Neuronal stem cell (in vitro differentiated cells): ENCODE results near the gene FCGR3A.
"Not testable (repeated sequence)": the region's sequence is repeated elsewhere in the genome, so short reads cannot be mapped to it uniquely, and the experiment has no call there.

Source experiments
- DNase-seq: peaks from one replicate; pipeline ENCODE4 v3.0.0-alpha.2; 2013; ENCODE audit warnings: low spot score
- H2AFZ ChIP-seq: one replicate; pipeline ENCODE4 v1.6.1; 2013; ENCODE audit warnings: mild to moderate bottlenecking, low read length, inconsistent platforms
- H2AK5ac ChIP-seq: 2 replicates; pipeline ENCODE4 v1.6.1; 2013; ENCODE audit warnings: low read depth, mild to moderate bottlenecking, inconsistent platforms, low read length, moderate library complexity, mixed read lengths
- H2BK120ac ChIP-seq: 2 replicates; pipeline ENCODE4 v1.6.1; 2013; ENCODE audit warnings: low read depth, mild to moderate bottlenecking, inconsistent platforms, low read length, moderate library complexity, mixed read lengths
- H2BK12ac ChIP-seq: one replicate; pipeline ENCODE4 v1.6.1; 2013; ENCODE audit warnings: low read length, inconsistent platforms
- H2BK15ac ChIP-seq: 2 replicates; pipeline ENCODE4 v1.6.1; 2013; ENCODE audit warnings: mild to moderate bottlenecking, low read length, inconsistent platforms, mixed read lengths
- H2BK5ac ChIP-seq: one replicate; pipeline ENCODE4 v1.6.1; 2013; ENCODE audit warnings: inconsistent platforms, mild to moderate bottlenecking, low read length, moderate library complexity
- H3K14ac ChIP-seq: one replicate; pipeline ENCODE4 v1.6.1; 2013; ENCODE audit warnings: low read length, inconsistent platforms
- H3K18ac ChIP-seq: 2 replicates; pipeline ENCODE4 v1.6.1; 2013; ENCODE audit warnings: low read length, inconsistent platforms
- H3K23ac ChIP-seq: 2 replicates; pipeline ENCODE4 v1.6.1; 2013; ENCODE audit warnings: low read depth, mild to moderate bottlenecking, mixed read lengths, low read length, inconsistent platforms; ENCODE audit not compliant: poor library complexity
- H3K27ac ChIP-seq: replicated peaks from 3 replicates; pipeline ENCODE4 v1.5.1; 2013; ENCODE audit warnings: low read length, inconsistent platforms
- H3K27me3 ChIP-seq, 3 experiments: 2 replicates each; pipeline ENCODE4 v1.6.1; 2013; ENCODE audit warnings: low read length in 3 of 3, mild to moderate bottlenecking in 2 of 3, inconsistent platforms in 1 of 3, low read depth in 1 of 3, mixed read lengths in 1 of 3, moderate library complexity in 1 of 3; ENCODE audit not compliant: control insufficient read depth in 3 of 3, insufficient read depth in 3 of 3
- H3K36me3 ChIP-seq, 2 donors: replicated peaks in 1 of 2; 2 replicates each; pipeline ENCODE4 v1.6.1; 2013; ENCODE audit warnings: low read length in 2 of 2; ENCODE audit not compliant: control insufficient read depth in 2 of 2, insufficient read depth in 2 of 2
- H3K4ac ChIP-seq: 2 replicates; pipeline ENCODE4 v1.6.1; 2013; ENCODE audit warnings: inconsistent platforms, mild to moderate bottlenecking, low read length, moderate library complexity
- H3K4me1 ChIP-seq, 2 donors: 1 replicate in 1 of 2; 2 replicates in 1 of 2; pipeline ENCODE4 v1.6.1; 2013; ENCODE audit warnings: low read length in 2 of 2, low read depth in 1 of 2; ENCODE audit not compliant: control insufficient read depth in 2 of 2, insufficient read depth in 1 of 2
- H3K4me2 ChIP-seq: one replicate; pipeline ENCODE4 v1.6.1; 2013; ENCODE audit warnings: mild to moderate bottlenecking, low read length, inconsistent platforms; ENCODE audit not compliant: insufficient read depth, poor library complexity, severe bottlenecking
- H3K4me3 ChIP-seq, 2 donors: 2 replicates each; pipeline ENCODE4 v1.5.1; 2013; ENCODE audit warnings: low read length in 2 of 2, mild to moderate bottlenecking in 2 of 2, inconsistent platforms in 1 of 2, moderate library complexity in 1 of 2
- H3K79me1 ChIP-seq: one replicate; pipeline ENCODE4 v1.6.1; 2013; ENCODE audit warnings: low read depth, mild to moderate bottlenecking, inconsistent platforms, low read length, moderate library complexity
- H3K9ac ChIP-seq: one replicate; pipeline ENCODE4 v1.6.1; 2013; ENCODE audit warnings: mild to moderate bottlenecking, low read depth, low read length, inconsistent platforms; ENCODE audit not compliant: poor library complexity
- H3K9me3 ChIP-seq, 2 donors: replicated peaks in 1 of 2; 2 replicates each; pipeline versions ENCODE3 to v1.6.1; 2013; ENCODE audit warnings: low read length in 2 of 2, mild to moderate bottlenecking in 2 of 2, inconsistent platforms in 1 of 2, low read depth in 1 of 2, mixed read lengths in 1 of 2, moderate library complexity in 1 of 2; ENCODE audit not compliant: control insufficient read depth in 2 of 2, insufficient read depth in 1 of 2
- H4K8ac ChIP-seq: one replicate; pipeline ENCODE4 v1.6.1; 2013; ENCODE audit warnings: low read depth, mild to moderate bottlenecking, inconsistent platforms, low read length, moderate library complexity
- H4K91ac ChIP-seq: one replicate; pipeline ENCODE4 v1.6.1; 2013; ENCODE audit warnings: low read length, low read depth, mild to moderate bottlenecking, inconsistent platforms; ENCODE audit not compliant: poor library complexity
- WGBS, 2 donors: extraction: QIAGEN DNeasy Blood & Tissue Kit; methylation state at CpG; one replicate each; pipeline ENCODE4 v1.1.7; 2013; ENCODE audit warnings: missing lambda C conversion rate in 2 of 2, mixed read lengths in 1 of 2; ENCODE audit not compliant: insufficient read length in 2 of 2, insufficient replicate concordance in 1 of 2; ENCODE audit errors: extremely low coverage in 2 of 2; 5-methylcytosine and 5-hydroxymethylcytosine counted together

The FCGR3A gene

DNA sequence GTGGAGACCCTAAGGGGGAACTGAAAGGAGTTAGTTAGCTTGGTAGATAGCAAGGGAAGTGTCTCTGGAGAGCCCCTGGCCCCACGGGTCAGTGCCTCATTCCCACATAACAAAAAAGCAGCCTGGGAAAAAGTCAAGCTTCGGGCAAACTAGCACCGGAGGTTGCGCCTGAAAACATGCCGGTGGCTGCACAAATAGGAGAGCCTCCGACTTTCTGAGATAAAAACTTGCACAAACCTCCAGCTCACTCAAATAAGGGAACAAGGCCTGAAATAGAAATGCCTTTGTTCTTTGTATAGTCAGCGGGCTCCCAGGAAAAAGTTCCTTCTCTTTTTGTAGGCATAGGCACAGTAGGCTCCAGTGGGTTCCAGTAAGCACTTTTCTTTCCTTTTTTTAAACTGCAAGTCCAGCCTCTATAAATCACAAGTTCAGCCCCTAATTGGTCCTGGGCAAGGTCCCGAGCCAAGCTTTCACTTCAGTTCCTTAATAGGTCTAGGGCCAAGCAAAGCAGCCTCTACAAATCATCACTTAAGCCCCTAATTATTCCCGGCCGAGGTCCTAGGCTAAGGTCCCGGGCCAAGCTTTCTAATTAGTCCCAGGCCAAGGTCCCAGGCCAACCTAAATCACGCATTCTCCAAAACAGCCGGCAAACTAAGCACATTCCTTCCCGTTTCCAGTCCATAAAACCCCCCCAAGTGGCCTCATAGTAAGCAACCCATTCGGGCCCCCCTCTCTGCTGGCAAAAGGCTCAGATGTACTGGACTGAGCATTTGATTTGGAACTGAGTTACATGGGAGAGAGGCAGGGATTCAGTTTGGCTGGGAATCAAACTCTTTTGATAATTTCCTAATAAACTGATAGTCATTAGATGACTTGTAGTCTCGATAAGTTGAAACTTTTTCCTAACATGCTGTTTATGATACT lies 16.7 kb downstream of the FCGR3A start:
- Histone ChIP-seq H3K4me2 (peak overlapping the region; percentile 38), H3K27me3 (peaks cover 0 to 16% (median 5%) of the 10 kb centered on the region in 3 experiments), H3K18ac (peak overlapping the region; percentile 51), H3K27ac (peak overlapping the region; percentile 19), H2AFZ (peak overlapping the region; percentile 36)
- not testable (repeated sequence) for H2BK15ac ChIP-seq, H3K79me1 ChIP-seq, H2BK12ac ChIP-seq, H3K4ac ChIP-seq, H3K4me1 ChIP-seq, H2BK5ac ChIP-seq, H2AK5ac ChIP-seq, H2BK120ac ChIP-seq, H4K91ac ChIP-seq, H3K14ac ChIP-seq, H3K9ac ChIP-seq, H4K8ac ChIP-seq, H3K9me3 ChIP-seq, H3K4me3 ChIP-seq, H3K36me3 ChIP-seq, H3K23ac ChIP-seq
- no CpG with 5 or more reads among the region's 16 CpGs for WGBS, 2 donors
- DNase-seq = peak; percentile 44

GRCh38 chr1:161531986-161532643 lies 17.5 kb downstream of the FCGR3A start:
- Histone ChIP-seq H4K91ac (no peak overlapping the region), H2BK120ac (no peak overlapping the region), H3K27ac (no peak overlapping the region), H3K14ac (no peak overlapping the region), H3K79me1 (no peaks in the 10 kb centered on the region), H4K8ac (no peak overlapping the region), H2BK12ac (no peak overlapping the region), H3K9me3 (no peaks in the 10 kb centered on the region), H2AFZ (peak overlapping the region; percentile 36), H2BK5ac (no peak overlapping the region), H3K23ac (no peak overlapping the region), H3K27me3 (peaks cover 0 to 16% (median 5%) of the 10 kb centered on the region in 3 experiments), H3K18ac (no peak overlapping the region), H3K9ac (no peak overlapping the region), H2AK5ac (no peak overlapping the region), H3K4me3 (no peak overlapping the region), H3K4me1 (peaks cover 2 to 8% of the 10 kb centered on the region in 2 donors), H3K4ac (no peak overlapping the region), H3K4me2 (peak overlapping the region; percentile 64), H3K36me3 (no peaks in the 10 kb centered on the region), H2BK15ac (no peak overlapping the region)
- WGBS, 2 donors = no CpG with 5 or more reads among the region's 22 CpGs
- DNase-seq = no peak

DNA sequence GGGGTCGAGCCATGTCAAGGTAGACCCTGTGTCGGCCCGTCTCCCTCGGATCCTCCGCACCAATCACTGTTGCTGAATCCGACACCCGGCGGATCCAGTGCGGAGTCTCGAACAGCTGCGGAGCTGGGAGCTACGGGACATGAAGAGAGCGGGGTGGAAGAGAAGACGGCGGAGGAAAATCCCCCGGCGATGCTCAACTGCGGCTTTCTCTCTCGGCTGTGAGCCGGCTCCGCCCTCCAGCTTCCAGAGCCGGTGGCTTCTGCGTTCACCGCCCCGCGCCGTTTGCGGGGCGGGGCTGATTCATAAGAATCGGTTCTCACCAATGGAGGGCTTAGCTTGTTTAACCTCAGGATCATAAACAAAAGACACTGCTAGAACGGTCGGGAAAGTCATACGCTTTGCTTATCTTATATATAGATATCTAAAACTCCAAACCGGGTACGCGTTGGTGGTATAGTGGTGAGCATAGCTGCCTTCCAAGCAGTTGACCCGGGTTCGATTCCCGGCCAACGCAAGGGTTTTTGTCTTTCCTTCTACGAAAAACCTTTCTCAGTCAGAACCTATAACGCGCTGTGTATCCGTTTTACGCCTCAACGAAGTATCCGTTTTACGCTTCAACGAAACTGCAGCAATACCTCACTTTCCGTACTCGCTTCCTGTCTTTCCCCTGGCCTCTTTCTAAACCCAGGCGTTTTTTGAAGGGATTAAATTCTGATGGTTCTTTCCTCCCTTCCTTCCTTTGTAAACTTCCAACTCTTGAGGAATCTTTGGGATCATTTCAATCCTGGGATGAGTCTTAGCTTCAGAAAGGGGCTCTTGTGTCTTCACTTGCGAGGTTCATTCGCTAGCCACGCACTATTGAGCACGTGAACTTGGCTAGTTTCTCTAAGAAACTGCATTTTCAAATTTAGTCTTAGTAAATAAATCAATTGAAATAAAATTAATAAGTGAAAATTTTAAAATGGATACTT lies 18.7 kb downstream of the FCGR3A start:
- Histone ChIP-seq H3K27ac (peak overlapping the region; percentile 80), H2AFZ (peak overlapping the region; percentile 94), H3K4me3 (peak overlapping the region; percentile 51 to 87), H3K27me3 (peaks cover 0 to 16% (median 11%) of the 10 kb centered on the region in 3 experiments), H3K4me2 (peak overlapping the region; percentile 56)
- not testable (repeated sequence) for H3K36me3 ChIP-seq, H3K9ac ChIP-seq, H3K18ac ChIP-seq, H2BK12ac ChIP-seq, H3K14ac ChIP-seq, H2BK5ac ChIP-seq, H2BK15ac ChIP-seq, H3K9me3 ChIP-seq, H3K79me1 ChIP-seq, H3K23ac ChIP-seq, H2BK120ac ChIP-seq, H3K4ac ChIP-seq, H4K8ac ChIP-seq, H2AK5ac ChIP-seq, H4K91ac ChIP-seq, H3K4me1 ChIP-seq
- peak; percentile 86 for DNase-seq
- no CpG with 5 or more reads among the region's 56 CpGs for WGBS, 2 donors
